Activated B cell treated with CpG ODN at 0.5 μM for 24 hours (primary cell): ENCODE data around the gene IGLL5. TPM values are rescaled to one million over a fixed set of nuclear protein-coding genes. Genes with fewer than 3 reads are reported as not detected.

Source experiments
- ATAC-seq: fragments of 200-7000 bp; cut with Tn5 transposase; one replicate; pipeline ENCODE4 v1.10.0; 2021; ENCODE audit warnings: low read depth, mild to moderate bottlenecking, moderate library complexity
- CTCF ChIA-PET: fragments of 350-600 bp; sonication (Branson Sonifier 250); formaldehyde crosslinking; loops from one replicate; lab custom pipeline; 2021; ENCODE audit warnings: antibody characterized with exemption; lab: Charles Lee
- POLR2A ChIA-PET: fragments of 350-600 bp; sonication (Branson Sonifier 250); formaldehyde crosslinking; loops from one replicate; lab custom pipeline; 2021; ENCODE audit warnings: antibody characterized with exemption; lab: Charles Lee
- DNase-seq: peaks from one replicate; pipeline ENCODE4 v3.0.0; 2022
- H3K27ac Mint-ChIP-seq: one replicate; pipeline ENCODE4 v1.8.0; 2020; ENCODE audit warnings: mixed read lengths
- H3K27me3 Mint-ChIP-seq: one replicate; pipeline ENCODE4 v1.8.0; 2021; ENCODE audit warnings: mixed read lengths
- H3K36me3 Mint-ChIP-seq: one replicate; pipeline ENCODE4 v1.8.0; 2021; ENCODE audit warnings: low read depth, mixed read lengths
- H3K4me1 Mint-ChIP-seq: one replicate; pipeline ENCODE4 v1.8.0; 2021; ENCODE audit warnings: mixed read lengths
- H3K4me3 Mint-ChIP-seq: one replicate; pipeline ENCODE4 v1.8.0; 2020; ENCODE audit warnings: mild to moderate bottlenecking, mixed read lengths
- H3K9me3 Mint-ChIP-seq: one replicate; pipeline ENCODE4 v1.8.0; 2020; ENCODE audit warnings: mixed read lengths
- intact Hi-C: fragments of 100-400 bp; cut with micrococcal nuclease; formaldehyde crosslinking; loops from one replicate; pipeline ENCODE4 v1.15.1; 2024
- total RNA-seq: library from RNA; stranded (reverse); gene quantifications from 2 replicates; pipeline ENCODE4 v1.2.3, GENCODE V29; 2022
- TF ChIP-seq, protein P1 (sequence below): fragments of 200-600 bp; IDR thresholded peaks from one replicate; pipeline ENCODE4 v1.8.0; 2022; ENCODE audit warnings: antibody characterized with exemption, mild to moderate bottlenecking

The IGLL5 gene
- total RNA-seq, 1 donor from 2014 or later = 189 TPM

DNA sequence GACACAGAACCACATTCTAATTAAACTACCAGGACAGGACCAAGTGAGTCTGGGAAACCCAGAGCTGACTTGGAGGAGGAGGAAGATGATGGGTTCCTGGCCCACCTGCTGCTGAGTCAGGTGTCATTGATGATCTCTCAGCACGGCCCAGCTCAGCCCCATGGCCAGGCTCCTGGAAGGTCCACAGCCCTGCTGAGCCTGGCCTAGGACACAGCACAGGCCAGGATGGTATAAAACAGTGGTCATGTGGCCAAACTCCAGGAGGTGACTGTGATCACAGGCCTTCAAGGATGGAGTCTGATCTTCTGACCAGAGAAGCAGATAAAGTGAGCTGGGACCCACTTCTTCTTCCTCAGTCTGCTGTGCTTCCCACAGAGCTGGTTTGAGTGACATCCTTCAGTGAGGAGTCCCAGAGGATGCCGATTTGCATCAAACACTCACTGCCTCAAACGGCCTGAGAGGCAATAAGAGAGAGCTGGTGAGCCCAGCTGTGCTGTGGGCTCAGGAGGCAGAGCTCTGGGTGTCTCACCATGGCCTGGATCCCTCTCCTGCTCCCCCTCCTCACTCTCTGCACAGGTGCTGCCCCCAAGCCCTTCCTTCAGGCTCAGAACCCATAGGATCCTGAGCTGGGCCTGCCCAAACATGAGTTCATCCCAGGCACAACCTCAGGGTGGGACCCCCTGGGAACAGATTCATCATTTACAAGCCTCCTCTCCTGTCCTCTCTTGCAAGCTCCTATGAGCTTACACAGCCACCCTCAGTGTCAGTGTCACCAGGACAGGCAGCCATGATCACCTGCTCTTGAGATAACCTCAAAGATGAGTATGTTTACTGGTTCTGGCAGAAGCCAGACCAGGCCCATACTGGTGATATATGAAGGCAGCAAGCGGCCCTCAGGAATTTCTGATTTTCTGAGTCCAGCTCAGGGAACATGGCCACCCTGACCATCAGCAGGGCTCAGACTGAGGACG, 37.7 kb upstream of the IGLL5 start:
- Mint-ChIP-seq H3K9me3 (no peaks in the 10 kb centered on the region), H3K4me1 (peaks cover 39% of the 10 kb centered on the region), H3K27ac (peak overlapping the region; percentile 30), H3K4me3 (no peak overlapping the region), H3K36me3 (no peaks in the 10 kb centered on the region), H3K27me3 (peaks cover 7% of the 10 kb centered on the region)
- DNase-seq (no peak), ATAC-seq (peak; percentile 81)
- ChIA-PET CTCF (interaction anchor here (1.0 to 6.3 kb wide), 16 partner anchors 8 to 258 kb away, joined by 3 to 182 read pairs (median 12); no protein-coding TSS in a partner anchor), POLR2A (interaction anchor here (1.0 to 4.9 kb wide), 9 partner anchors 16 to 105 kb away, joined by 3 to 68 read pairs (median 5); no protein-coding TSS in a partner anchor)
- intact Hi-C loops = no loop called here
- TF ChIP-seq, protein P1, sequence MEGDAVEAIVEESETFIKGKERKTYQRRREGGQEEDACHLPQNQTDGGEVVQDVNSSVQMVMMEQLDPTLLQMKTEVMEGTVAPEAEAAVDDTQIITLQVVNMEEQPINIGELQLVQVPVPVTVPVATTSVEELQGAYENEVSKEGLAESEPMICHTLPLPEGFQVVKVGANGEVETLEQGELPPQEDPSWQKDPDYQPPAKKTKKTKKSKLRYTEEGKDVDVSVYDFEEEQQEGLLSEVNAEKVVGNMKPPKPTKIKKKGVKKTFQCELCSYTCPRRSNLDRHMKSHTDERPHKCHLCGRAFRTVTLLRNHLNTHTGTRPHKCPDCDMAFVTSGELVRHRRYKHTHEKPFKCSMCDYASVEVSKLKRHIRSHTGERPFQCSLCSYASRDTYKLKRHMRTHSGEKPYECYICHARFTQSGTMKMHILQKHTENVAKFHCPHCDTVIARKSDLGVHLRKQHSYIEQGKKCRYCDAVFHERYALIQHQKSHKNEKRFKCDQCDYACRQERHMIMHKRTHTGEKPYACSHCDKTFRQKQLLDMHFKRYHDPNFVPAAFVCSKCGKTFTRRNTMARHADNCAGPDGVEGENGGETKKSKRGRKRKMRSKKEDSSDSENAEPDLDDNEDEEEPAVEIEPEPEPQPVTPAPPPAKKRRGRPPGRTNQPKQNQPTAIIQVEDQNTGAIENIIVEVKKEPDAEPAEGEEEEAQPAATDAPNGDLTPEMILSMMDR = no peak

DNA sequence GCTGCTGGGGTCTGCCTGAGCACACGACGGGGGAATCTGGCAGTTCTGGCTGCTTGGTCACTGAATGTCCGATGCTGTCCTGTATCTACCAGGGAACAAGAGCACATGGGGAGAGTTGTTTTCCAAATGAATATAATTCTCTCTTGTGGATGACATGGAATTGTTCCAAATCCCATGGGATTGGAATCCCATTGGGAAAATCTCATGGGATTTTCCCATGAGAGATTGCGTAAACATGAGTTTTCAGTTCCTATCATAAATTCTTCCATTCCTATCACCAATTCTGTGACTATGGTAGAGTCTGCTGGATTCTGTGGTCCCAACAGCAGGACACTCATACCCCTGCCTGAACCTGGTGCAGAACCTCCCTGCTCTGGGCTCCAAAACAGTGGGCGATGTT, 35.6 kb upstream of the IGLL5 start:
- no peak overlapping the region for H3K4me3 Mint-ChIP-seq
- ChIA-PET CTCF (interaction anchor here (1.4 to 2.2 kb wide), 3 partner anchors 32 to 102 kb away, joined by 5 to 9 read pairs (median 7); no protein-coding TSS in a partner anchor), POLR2A (no interaction called here)
- no peak for ATAC-seq
- TF ChIP-seq, protein P1 = no peak
- intact Hi-C loops = no loop called here
- no peak for DNase-seq
- no peak overlapping the region for H3K27ac Mint-ChIP-seq
- peaks cover 7% of the 10 kb centered on the region for H3K27me3 Mint-ChIP-seq
- H3K9me3 Mint-ChIP-seq = no peaks in the 10 kb centered on the region
- peaks cover 51% of the 10 kb centered on the region for H3K4me1 Mint-ChIP-seq
- H3K36me3 Mint-ChIP-seq = no peaks in the 10 kb centered on the region

DNA sequence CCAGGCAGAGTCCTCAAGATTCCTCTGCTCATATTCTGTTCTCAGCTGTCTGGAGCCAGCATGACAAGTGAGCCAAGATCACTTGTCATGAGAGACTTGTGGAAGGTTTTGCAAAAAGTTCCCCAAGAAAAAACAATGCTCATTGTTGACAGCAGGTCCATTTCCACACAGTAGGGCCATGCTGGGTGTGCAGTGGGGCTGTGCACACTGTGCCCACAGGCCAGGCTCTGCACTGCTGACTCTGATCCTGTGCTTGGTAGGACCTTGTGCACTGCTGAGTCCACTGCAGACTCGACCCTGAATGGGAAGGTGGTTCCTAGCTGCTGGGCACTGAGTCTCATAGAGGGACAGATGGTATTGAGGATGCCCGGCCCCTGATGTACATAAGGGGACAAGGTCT, 33.9 kb upstream of the IGLL5 start:
- Mint-ChIP-seq H3K36me3 (no peaks in the 10 kb centered on the region), H3K27ac (no peak overlapping the region), H3K27me3 (peaks cover 7% of the 10 kb centered on the region), H3K4me3 (no peak overlapping the region), H3K4me1 (peaks cover 53% of the 10 kb centered on the region), H3K9me3 (no peaks in the 10 kb centered on the region)
- ChIA-PET CTCF (interaction anchor here (0.8 to 2.2 kb wide), 4 partner anchors 22 to 101 kb away, joined by 3 to 9 read pairs (median 4); no protein-coding TSS in a partner anchor), POLR2A (no interaction called here)
- TF ChIP-seq, protein P1 = no peak
- no peak for ATAC-seq
- intact Hi-C loops = no loop called here
- DNase-seq = no peak

DNA sequence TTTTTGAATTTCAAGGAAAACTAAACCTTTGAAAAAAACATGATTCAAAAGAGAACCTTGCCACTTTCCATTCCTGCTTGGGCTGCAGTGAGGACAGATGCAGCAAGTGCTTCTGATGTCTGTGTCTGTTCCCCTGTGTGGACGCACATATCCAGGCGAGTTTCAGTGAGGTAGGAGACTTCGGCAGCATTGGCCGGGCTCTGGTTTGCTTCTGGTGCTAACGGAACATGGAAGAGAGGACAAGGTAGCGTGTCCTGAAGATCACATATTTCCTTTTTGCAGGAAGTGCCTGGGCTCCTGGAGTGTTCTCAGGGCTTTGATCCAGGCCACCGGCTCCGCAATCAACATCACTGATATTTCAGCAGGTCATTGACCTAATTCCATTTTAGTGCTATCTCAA, 33.1 kb upstream of the IGLL5 start:
- H3K36me3 Mint-ChIP-seq = no peaks in the 10 kb centered on the region
- ChIA-PET CTCF (interaction anchor here (1.3 to 4.6 kb wide), 2 partner anchors 30 to 101 kb away, joined by 3 to 83 read pairs; no protein-coding TSS in a partner anchor), POLR2A (no interaction called here)
- no peaks in the 10 kb centered on the region for H3K9me3 Mint-ChIP-seq
- peaks cover 48% of the 10 kb centered on the region for H3K4me1 Mint-ChIP-seq
- DNase-seq (no peak), ATAC-seq (no peak)
- intact Hi-C loops = no loop called here
- no peak overlapping the region for H3K4me3 Mint-ChIP-seq
- TF ChIP-seq, protein P1 = no peak
- peaks cover 7% of the 10 kb centered on the region for H3K27me3 Mint-ChIP-seq
- no peak overlapping the region for H3K27ac Mint-ChIP-seq

DNA sequence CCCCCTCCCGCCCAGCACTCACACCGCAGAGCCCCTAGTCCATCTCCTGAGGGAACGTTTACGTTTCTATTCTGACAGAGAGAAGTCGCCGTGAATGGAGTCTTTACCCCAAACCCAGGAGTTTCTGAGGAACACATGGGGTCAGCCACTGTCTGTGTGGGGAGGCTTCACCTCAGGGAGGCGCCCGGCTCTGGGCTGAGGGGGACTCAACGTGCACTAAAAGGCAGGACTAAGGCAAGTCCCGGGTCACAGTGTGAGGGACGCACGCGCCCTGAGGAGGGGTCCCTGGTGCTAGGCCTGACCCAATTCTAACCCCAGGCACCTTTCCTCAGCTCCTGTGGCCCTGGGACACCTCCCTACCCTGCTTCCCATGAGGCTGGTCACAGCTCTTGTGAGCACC, 32.5 kb upstream of the IGLL5 start:
- DNase-seq (no peak), ATAC-seq (no peak)
- Mint-ChIP-seq H3K4me3 (no peak overlapping the region), H3K36me3 (no peaks in the 10 kb centered on the region), H3K9me3 (no peaks in the 10 kb centered on the region), H3K27ac (no peak overlapping the region), H3K27me3 (peaks cover 8% of the 10 kb centered on the region), H3K4me1 (peaks cover 41% of the 10 kb centered on the region)
- TF ChIP-seq, protein P1 = no peak
- ChIA-PET CTCF (interaction anchor here (0.6 to 4.6 kb wide), 21 partner anchors 9 to 497 kb away, joined by 3 to 90 read pairs (median 5); no protein-coding TSS in a partner anchor), POLR2A (interaction anchor here (0.6 to 4.4 kb wide), 10 partner anchors 16 to 944 kb away, joined by 3 to 52 read pairs (median 5); no protein-coding TSS in a partner anchor)
- intact Hi-C loops = loop anchor here (1.0 kb wide), 1 partner anchor 29 kb away; no protein-coding TSS in a partner anchor
